Activated B cell treated with CpG ODN at 0.5 μM for 24 hours (primary cell): ENCODE data around the gene GALNT9. TPM values are rescaled to one million over a fixed set of nuclear protein-coding genes. Genes with fewer than 3 reads are reported as not detected.

Source experiments
- ATAC-seq: fragments of 200-7000 bp; cut with Tn5 transposase; one replicate; pipeline ENCODE4 v1.10.0; 2021; ENCODE audit warnings: low read depth, mild to moderate bottlenecking, moderate library complexity
- CTCF ChIA-PET: fragments of 350-600 bp; sonication (Branson Sonifier 250); formaldehyde crosslinking; loops from one replicate; lab custom pipeline; 2021; ENCODE audit warnings: antibody characterized with exemption; lab: Charles Lee
- POLR2A ChIA-PET: fragments of 350-600 bp; sonication (Branson Sonifier 250); formaldehyde crosslinking; loops from one replicate; lab custom pipeline; 2021; ENCODE audit warnings: antibody characterized with exemption; lab: Charles Lee
- DNase-seq: peaks from one replicate; pipeline ENCODE4 v3.0.0; 2022
- H3K27ac Mint-ChIP-seq: one replicate; pipeline ENCODE4 v1.8.0; 2020; ENCODE audit warnings: mixed read lengths
- H3K27me3 Mint-ChIP-seq: one replicate; pipeline ENCODE4 v1.8.0; 2021; ENCODE audit warnings: mixed read lengths
- H3K36me3 Mint-ChIP-seq: one replicate; pipeline ENCODE4 v1.8.0; 2021; ENCODE audit warnings: low read depth, mixed read lengths
- H3K4me1 Mint-ChIP-seq: one replicate; pipeline ENCODE4 v1.8.0; 2021; ENCODE audit warnings: mixed read lengths
- H3K4me3 Mint-ChIP-seq: one replicate; pipeline ENCODE4 v1.8.0; 2020; ENCODE audit warnings: mild to moderate bottlenecking, mixed read lengths
- H3K9me3 Mint-ChIP-seq: one replicate; pipeline ENCODE4 v1.8.0; 2020; ENCODE audit warnings: mixed read lengths
- CTCF ChIP-seq: fragments of 200-600 bp; IDR thresholded peaks from one replicate; pipeline ENCODE4 v1.8.0; 2022; ENCODE audit warnings: antibody characterized with exemption, mild to moderate bottlenecking
- intact Hi-C: fragments of 100-400 bp; cut with micrococcal nuclease; formaldehyde crosslinking; loops from one replicate; pipeline ENCODE4 v1.15.1; 2024
- total RNA-seq: library from RNA; stranded (reverse); gene quantifications from 2 replicates; pipeline ENCODE4 v1.2.3, GENCODE V29; 2022

GALNT9 gene
- total RNA-seq, 1 donor from 2014 or later = not detected

DNA sequence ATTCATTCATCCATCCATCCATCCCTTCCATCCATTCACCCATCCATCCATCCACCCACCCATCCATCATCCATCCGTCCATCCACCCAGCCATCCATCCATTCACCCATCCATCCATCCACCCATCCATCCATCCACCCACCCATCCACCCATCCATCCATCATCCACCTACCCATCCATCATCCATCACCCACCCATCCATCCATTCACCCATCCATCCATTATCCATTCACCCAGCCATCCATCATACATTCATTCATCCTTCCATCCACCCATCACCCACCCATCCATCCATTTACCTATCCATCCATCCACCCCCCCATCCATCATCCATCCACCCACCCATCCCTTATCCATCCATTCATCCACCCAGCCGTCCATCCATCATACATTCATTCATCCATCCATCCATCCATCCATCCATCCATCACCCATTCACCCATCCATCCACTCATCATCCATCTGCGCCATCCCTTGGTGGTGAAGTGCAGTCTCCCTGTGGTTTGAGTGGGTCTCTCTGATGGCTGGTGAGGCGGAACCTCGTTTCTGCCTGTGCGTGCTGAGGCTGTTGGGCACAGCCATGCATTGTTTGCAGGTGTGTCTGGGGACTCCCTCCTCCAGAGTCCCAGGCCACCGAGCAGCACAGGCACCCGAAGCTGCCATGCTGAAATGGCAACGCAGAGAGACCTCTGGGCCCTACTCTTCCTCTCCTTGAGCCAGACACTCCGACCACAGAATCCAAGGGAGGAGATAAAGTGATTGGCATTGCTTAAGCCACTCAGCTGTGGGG, 162.4 kb downstream of the GALNT9 start:
- Mint-ChIP-seq H3K27ac (no peak overlapping the region), H3K36me3 (no peaks in the 10 kb centered on the region), H3K4me3 (no peak overlapping the region), H3K27me3 (no peaks in the 10 kb centered on the region), H3K9me3 (no peaks in the 10 kb centered on the region), H3K4me1 (no peaks in the 10 kb centered on the region)
- no peak for TF ChIP-seq CTCF
- POLR2A ChIA-PET = no interaction called here
- CTCF ChIA-PET = no interaction called here
- DNase-seq (no peak), ATAC-seq (no peak)
- intact Hi-C loops = no loop called here

DNA sequence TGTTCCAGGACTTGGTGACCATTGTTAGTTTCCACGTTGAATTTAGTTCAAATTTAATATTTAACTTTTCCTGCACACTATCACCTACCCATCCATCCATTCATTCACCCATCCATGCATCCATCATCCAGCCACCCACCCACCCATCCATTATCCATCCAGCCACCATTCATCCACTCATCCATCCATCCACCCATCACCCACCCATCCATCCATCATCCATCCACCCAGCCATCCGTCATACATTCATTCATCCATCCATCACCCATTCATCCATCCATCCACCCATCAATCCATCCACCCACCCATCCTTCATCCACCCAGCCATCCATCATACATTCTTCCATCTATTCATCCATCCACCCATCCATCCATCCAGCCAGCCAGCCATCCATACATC, 163.3 kb downstream of the GALNT9 start:
- CTCF ChIA-PET = no interaction called here
- Mint-ChIP-seq H3K27me3 (no peaks in the 10 kb centered on the region), H3K27ac (no peak overlapping the region), H3K9me3 (no peaks in the 10 kb centered on the region), H3K4me1 (no peaks in the 10 kb centered on the region), H3K4me3 (no peak overlapping the region), H3K36me3 (no peaks in the 10 kb centered on the region)
- ATAC-seq (no peak), DNase-seq (no peak)
- POLR2A ChIA-PET = no interaction called here
- no peak for TF ChIP-seq CTCF
- intact Hi-C loops = no loop called here

GRCh38 chr12:132165584-132165983, 163.8 kb downstream of the GALNT9 start:
- no peak for DNase-seq
- no peaks in the 10 kb centered on the region for H3K27me3 Mint-ChIP-seq

DNA sequence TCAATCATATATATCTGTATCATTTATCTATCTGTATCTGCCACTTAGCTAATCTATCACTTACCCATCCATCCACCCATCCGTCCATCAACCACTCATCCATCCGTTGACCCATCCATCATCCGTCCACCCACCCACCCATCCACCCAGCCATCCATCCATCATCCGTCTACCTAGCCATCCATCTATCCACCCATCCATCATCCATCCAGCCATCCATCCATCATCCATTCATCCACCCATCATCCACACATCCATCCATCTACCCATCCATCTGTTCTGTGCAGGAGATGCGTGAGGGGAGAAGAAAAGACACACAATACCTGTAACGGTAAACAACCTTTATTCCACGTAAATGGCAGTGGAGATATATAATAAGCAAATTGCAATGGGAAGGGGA, 165.0 kb downstream of the GALNT9 start:
- Mint-ChIP-seq H3K4me3 (no peak overlapping the region), H3K27me3 (no peaks in the 10 kb centered on the region), H3K27ac (no peak overlapping the region), H3K36me3 (no peaks in the 10 kb centered on the region), H3K4me1 (no peaks in the 10 kb centered on the region), H3K9me3 (no peaks in the 10 kb centered on the region)
- ChIA-PET POLR2A (no interaction called here), CTCF (no interaction called here)
- DNase-seq = no peak
- TF ChIP-seq CTCF = no peak
- no peak for ATAC-seq
- intact Hi-C loops = no loop called here

More at GRCh38 chr12:132165584-132165983, 163.8 kb downstream of the GALNT9 start:
- ATAC-seq = no peak
- no peaks in the 10 kb centered on the region for H3K36me3 Mint-ChIP-seq
- H3K27ac Mint-ChIP-seq = no peak overlapping the region
- intact Hi-C loops = no loop called here
- CTCF ChIA-PET = no interaction called here
- H3K4me3 Mint-ChIP-seq = no peak overlapping the region
- TF ChIP-seq CTCF = no peak
- POLR2A ChIA-PET = no interaction called here
- H3K4me1 Mint-ChIP-seq = no peaks in the 10 kb centered on the region
- no peaks in the 10 kb centered on the region for H3K9me3 Mint-ChIP-seq

- H3K36me3 Mint-ChIP-seq = no peaks in the 10 kb centered on the region
- intact Hi-C loops = no loop called here
- no peak for TF ChIP-seq CTCF
- POLR2A ChIA-PET = no interaction called here
- no peaks in the 10 kb centered on the region for H3K27me3 Mint-ChIP-seq
- CTCF ChIA-PET = no interaction called here
- no peak for DNase-seq
- H3K27ac Mint-ChIP-seq = no peak overlapping the region
- H3K4me1 Mint-ChIP-seq = no peaks in the 10 kb centered on the region
- ATAC-seq = no peak
- H3K4me3 Mint-ChIP-seq = no peak overlapping the region
- H3K9me3 Mint-ChIP-seq = no peaks in the 10 kb centered on the region
Measured at GRCh38 chr12:132163911-132164288, 165.5 kb downstream of the GALNT9 start.
